Measurements from ENCODE around the gene ITGAV. TPM values are rescaled to one million over a fixed set of nuclear protein-coding genes. Genes with fewer than 3 reads are reported as not detected.

The ITGAV gene
- total and polyA plus RNA-seq, 2 donors (not counting 3 experiments of a cell fraction or from before 2014, with no cell fraction given), result 61.8 to 131 TPM

DNA sequence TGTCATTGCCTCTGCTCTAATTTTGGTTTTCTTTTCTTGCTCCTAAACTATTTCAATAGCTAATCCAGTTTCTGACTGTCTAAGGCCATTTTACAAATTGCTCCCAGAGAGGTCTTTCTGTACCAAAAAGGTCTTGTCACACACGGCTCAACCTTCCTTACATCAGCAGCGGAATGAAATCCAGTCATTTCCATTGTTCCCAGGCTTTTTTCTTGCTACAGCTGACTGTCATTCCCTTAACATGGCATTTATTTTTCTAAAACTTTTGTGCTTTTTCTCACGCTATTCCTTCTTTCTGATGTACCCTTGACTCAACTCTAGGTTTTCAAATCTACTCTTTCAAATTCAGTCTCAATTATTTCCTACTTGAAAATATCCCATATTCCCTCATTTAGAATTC lies 128.3 kb downstream of the ITGAV start:
- H2AFZ ChIP-seq (ENCODE audit: low read depth, low read length), result no peak overlapping the region
- FAIRE-seq (no peak), DNase-seq (ENCODE audit: low read depth, low spot score) (no peak)
- CTCF ChIA-PET, result interaction anchor here (1.7 kb wide), 1 partner anchor 215 kb away, joined by 3 read pairs; no protein-coding TSS in a partner anchor
- no peak overlapping the region for H3K4me2 ChIP-seq (ENCODE audit: insufficient read depth, low read length)
- H3K9me3 ChIP-seq (replicated peaks; ENCODE audit: control insufficient read depth, insufficient read depth, low read length), result no peaks in the 10 kb centered on the region
- H3K4me3 ChIP-seq (replicated peaks in 1 of 3; ENCODE audit: insufficient read depth in 1 of 3, low read depth in 1 of 3, low read length in 3 of 3), result no peak overlapping the region
- H3K36me3 ChIP-seq (ENCODE audit: control insufficient read depth in 2 of 2, extremely low read depth in 1 of 2, insufficient read depth in 2 of 2, low read length in 2 of 2), result no peaks in the 10 kb centered on the region
- H3K9me1 ChIP-seq (replicated peaks; ENCODE audit: control insufficient read depth, extremely low read depth, insufficient read depth, low read length), result no peaks in the 10 kb centered on the region
- H3K79me2 ChIP-seq (ENCODE audit: control insufficient read depth, insufficient read depth, low read length), result no peaks in the 10 kb centered on the region
- BruUV-seq (replicated peaks), result no TSS peak
- no peaks in the 10 kb centered on the region for H4K20me1 ChIP-seq (replicated peaks; ENCODE audit: control insufficient read depth, extremely low read depth, insufficient read depth, low read length)
- POLR2A ChIA-PET, result no interaction called here
- H3K9ac ChIP-seq (replicated peaks; ENCODE audit: extremely low read depth, insufficient read depth, low read length), result no peak overlapping the region
- intact Hi-C loops (cut with micrococcal nuclease) (no loop called here), dilution Hi-C loops (cut with MboI; ENCODE audit: extremely low pct_ligation_motif_present, low sequenced_read_pairs) (no loop called here)
- no peaks in the 10 kb centered on the region for H3K4me1 ChIP-seq (ENCODE audit: control insufficient read depth, extremely low read depth, insufficient read depth, low read length)
- no peaks in the 10 kb centered on the region for H3K27me3 ChIP-seq (ENCODE audit: control insufficient read depth in 2 of 2, insufficient read depth in 2 of 2, low read length in 2 of 2)
- TF ChIP-seq, protein P1, sequence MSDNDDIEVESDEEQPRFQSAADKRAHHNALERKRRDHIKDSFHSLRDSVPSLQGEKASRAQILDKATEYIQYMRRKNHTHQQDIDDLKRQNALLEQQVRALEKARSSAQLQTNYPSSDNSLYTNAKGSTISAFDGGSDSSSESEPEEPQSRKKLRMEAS (IDR thresholded peaks at IDR 0.05; ENCODE audit: insufficient read depth, insufficient read length), result no peak
- no peak for TF ChIP-seq MYC (IDR thresholded peaks at IDR 0.05; ENCODE audit: low read depth, low read length)
- TF ChIP-seq POLR2AphosphoS5 (IDR thresholded peaks at IDR 0.05; ENCODE audit: insufficient read depth, low read depth, low read length), result no peak
- TF ChIP-seq POLR2A (IDR thresholded peaks at IDR 0.05; ENCODE audit: low read depth, low read length), result no peak
- TF ChIP-seq EZH2 (IDR thresholded peaks at IDR 0.05; ENCODE audit: borderline replicate concordance, low read depth, low read length, severe bottlenecking), result no peak
- TF ChIP-seq GATA2 (IDR thresholded peaks at IDR 0.05; ENCODE audit: insufficient read depth, insufficient read length, low read depth, low read length), result no peak
- TF ChIP-seq, protein P2, sequence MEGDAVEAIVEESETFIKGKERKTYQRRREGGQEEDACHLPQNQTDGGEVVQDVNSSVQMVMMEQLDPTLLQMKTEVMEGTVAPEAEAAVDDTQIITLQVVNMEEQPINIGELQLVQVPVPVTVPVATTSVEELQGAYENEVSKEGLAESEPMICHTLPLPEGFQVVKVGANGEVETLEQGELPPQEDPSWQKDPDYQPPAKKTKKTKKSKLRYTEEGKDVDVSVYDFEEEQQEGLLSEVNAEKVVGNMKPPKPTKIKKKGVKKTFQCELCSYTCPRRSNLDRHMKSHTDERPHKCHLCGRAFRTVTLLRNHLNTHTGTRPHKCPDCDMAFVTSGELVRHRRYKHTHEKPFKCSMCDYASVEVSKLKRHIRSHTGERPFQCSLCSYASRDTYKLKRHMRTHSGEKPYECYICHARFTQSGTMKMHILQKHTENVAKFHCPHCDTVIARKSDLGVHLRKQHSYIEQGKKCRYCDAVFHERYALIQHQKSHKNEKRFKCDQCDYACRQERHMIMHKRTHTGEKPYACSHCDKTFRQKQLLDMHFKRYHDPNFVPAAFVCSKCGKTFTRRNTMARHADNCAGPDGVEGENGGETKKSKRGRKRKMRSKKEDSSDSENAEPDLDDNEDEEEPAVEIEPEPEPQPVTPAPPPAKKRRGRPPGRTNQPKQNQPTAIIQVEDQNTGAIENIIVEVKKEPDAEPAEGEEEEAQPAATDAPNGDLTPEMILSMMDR (IDR thresholded peaks at IDR 0.05; ENCODE audit: extremely low read depth in 1 of 2, insufficient read depth in 1 of 2, low read depth in 1 of 2, low read length in 2 of 2), result no peak
- no peak overlapping the region for H3K27ac ChIP-seq (ENCODE audit: insufficient read depth, low read depth, low read length)
